Activated T-cell treated with anti-CD3 and anti-CD28 coated beads, Interleukin-2, amount 50 U/mL, for 4 hours (primary cell): Measurements from ENCODE around the gene FUBP1. TPM values are rescaled to one million over a fixed set of nuclear protein-coding genes. Genes with fewer than 3 reads are reported as not detected.

ENCODE experiments used
- ATAC-seq, 2 donors: fragments of 200-7000 bp; cut with Tn5 transposase; one replicate each; pipeline ENCODE4 v1.10.0; 2021
- DNase-seq: peaks from one replicate; pipeline ENCODE4 v3.0.0-alpha.2; 2020
- H3K27me3 Mint-ChIP-seq: one replicate; pipeline ENCODE4 v1.8.0; 2021; ENCODE audit warnings: low read depth, mixed read lengths
- H3K36me3 Mint-ChIP-seq: one replicate; pipeline ENCODE4 v1.8.0; 2022; ENCODE audit warnings: mixed read lengths; ENCODE audit not compliant: insufficient read depth
- H3K4me1 Mint-ChIP-seq: one replicate; pipeline ENCODE4 v1.8.0; 2021; ENCODE audit warnings: low read depth, mixed read lengths
- H3K4me3 Mint-ChIP-seq: one replicate; pipeline ENCODE4 v1.8.0; 2021; ENCODE audit warnings: mild to moderate bottlenecking, moderate library complexity, mixed read lengths
- H3K9me3 Mint-ChIP-seq: one replicate; pipeline ENCODE4 v1.8.0; 2021; ENCODE audit warnings: mixed read lengths
- total RNA-seq, 3 donors: library from RNA; stranded (reverse); gene quantifications; one replicate each; pipeline ENCODE4 v1.2.1, GENCODE V29; 2021

Gene FUBP1
- total RNA-seq, 3 donors from 2014 or later = 262 to 285 (median 277) TPM

- ATAC-seq = no peak
- Mint-ChIP-seq H3K9me3 (no peaks in the 10 kb centered on the region), H3K4me1 (peaks cover 49% of the 10 kb centered on the region), H3K36me3 (peaks cover 27% of the 10 kb centered on the region), H3K4me3 (no peak overlapping the region), H3K27me3 (no peaks in the 10 kb centered on the region)
- no peak for DNase-seq
These were observed 2.3 kb downstream of the FUBP1 start for GRCh38 chr1:77976433-77977076.

- H3K27me3 Mint-ChIP-seq = no peaks in the 10 kb centered on the region
- H3K4me1 Mint-ChIP-seq = peaks cover 50% of the 10 kb centered on the region
- no peaks in the 10 kb centered on the region for H3K9me3 Mint-ChIP-seq
- H3K36me3 Mint-ChIP-seq = peaks cover 31% of the 10 kb centered on the region
- no peak overlapping the region for H3K4me3 Mint-ChIP-seq
- DNase-seq (no peak), ATAC-seq (no peak)
These were observed 3.0 kb downstream of the FUBP1 start for GRCh38 chr1:77975907-77976306.

- peaks cover 32% of the 10 kb centered on the region for H3K36me3 Mint-ChIP-seq
- DNase-seq (no peak), ATAC-seq (no peak)
- no peaks in the 10 kb centered on the region for H3K27me3 Mint-ChIP-seq
- peaks cover 50% of the 10 kb centered on the region for H3K4me1 Mint-ChIP-seq
- no peaks in the 10 kb centered on the region for H3K9me3 Mint-ChIP-seq
- no peak overlapping the region for H3K4me3 Mint-ChIP-seq
These were observed 3.5 kb downstream of the FUBP1 start for GRCh38 chr1:77975386-77975785.

- no peak for ATAC-seq
- DNase-seq = no peak
- H3K4me1 Mint-ChIP-seq = peaks cover 67% of the 10 kb centered on the region
- H3K27me3 Mint-ChIP-seq = no peaks in the 10 kb centered on the region
- H3K4me3 Mint-ChIP-seq = peak overlapping the region; percentile 42
- H3K36me3 Mint-ChIP-seq = peaks cover 57% of the 10 kb centered on the region
- no peaks in the 10 kb centered on the region for H3K9me3 Mint-ChIP-seq
These were observed 6.8 kb downstream of the FUBP1 start for GRCh38 chr1:77972080-77972479.

GRCh38 chr1:77970192-77970591 lies 8.7 kb downstream of the FUBP1 start:
- no peak for ATAC-seq

GRCh38 chr1:77966291-77966690 lies 12.6 kb downstream of the FUBP1 start:
- Mint-ChIP-seq H3K4me3 (no peak overlapping the region), H3K27me3 (no peaks in the 10 kb centered on the region), H3K36me3 (peaks cover 67% of the 10 kb centered on the region), H3K9me3 (no peaks in the 10 kb centered on the region), H3K4me1 (peaks cover 47% of the 10 kb centered on the region)
- ATAC-seq = peak; percentile 55 to 70
- no peak for DNase-seq

More at GRCh38 chr1:77970192-77970591, 8.7 kb downstream of the FUBP1 start:
- H3K36me3 Mint-ChIP-seq = peaks cover 55% of the 10 kb centered on the region
- H3K4me3 Mint-ChIP-seq = no peak overlapping the region
- no peaks in the 10 kb centered on the region for H3K27me3 Mint-ChIP-seq
- no peaks in the 10 kb centered on the region for H3K9me3 Mint-ChIP-seq
- peaks cover 62% of the 10 kb centered on the region for H3K4me1 Mint-ChIP-seq
- no peak for DNase-seq

GRCh38 chr1:77961392-77961791 lies 17.5 kb downstream of the FUBP1 start:
- ATAC-seq = peak; percentile 54 to 69
- Mint-ChIP-seq H3K9me3 (no peaks in the 10 kb centered on the region), H3K4me3 (no peak overlapping the region), H3K36me3 (peaks cover 60% of the 10 kb centered on the region), H3K4me1 (peaks cover 32% of the 10 kb centered on the region), H3K27me3 (no peaks in the 10 kb centered on the region)
- no peak for DNase-seq

GRCh38 chr1:77958850-77959249 lies 20.0 kb downstream of the FUBP1 start:
- ATAC-seq = no peak
- H3K9me3 Mint-ChIP-seq = no peaks in the 10 kb centered on the region
- no peak for DNase-seq
- peaks cover 26% of the 10 kb centered on the region for H3K4me1 Mint-ChIP-seq
- H3K27me3 Mint-ChIP-seq = no peaks in the 10 kb centered on the region
- H3K36me3 Mint-ChIP-seq = peaks cover 58% of the 10 kb centered on the region
- H3K4me3 Mint-ChIP-seq = no peak overlapping the region

- Mint-ChIP-seq H3K4me1 (peaks cover 26% of the 10 kb centered on the region), H3K4me3 (no peak overlapping the region), H3K27me3 (no peaks in the 10 kb centered on the region), H3K36me3 (peaks cover 58% of the 10 kb centered on the region), H3K9me3 (no peaks in the 10 kb centered on the region)
- no peak for DNase-seq
- ATAC-seq = no peak
These were observed 20.5 kb downstream of the FUBP1 start for GRCh38 chr1:77958391-77958790.

- no peak overlapping the region for H3K4me3 Mint-ChIP-seq
- H3K4me1 Mint-ChIP-seq = peaks cover 24% of the 10 kb centered on the region
- H3K27me3 Mint-ChIP-seq = no peaks in the 10 kb centered on the region
- no peak for DNase-seq
- H3K36me3 Mint-ChIP-seq = peaks cover 54% of the 10 kb centered on the region
- no peaks in the 10 kb centered on the region for H3K9me3 Mint-ChIP-seq
- ATAC-seq = no peak
These were observed 22.4 kb downstream of the FUBP1 start for GRCh38 chr1:77956464-77956863.

- no peak overlapping the region for H3K4me3 Mint-ChIP-seq
- H3K9me3 Mint-ChIP-seq = no peaks in the 10 kb centered on the region
- DNase-seq = no peak
- H3K36me3 Mint-ChIP-seq = peaks cover 51% of the 10 kb centered on the region
- no peaks in the 10 kb centered on the region for H3K27me3 Mint-ChIP-seq
- no peak for ATAC-seq
- peaks cover 23% of the 10 kb centered on the region for H3K4me1 Mint-ChIP-seq
These were observed 23.2 kb downstream of the FUBP1 start for GRCh38 chr1:77955709-77956108.

GRCh38 chr1:77954521-77954920 lies 24.4 kb downstream of the FUBP1 start:
- DNase-seq = no peak
- peaks cover 24% of the 10 kb centered on the region for H3K4me1 Mint-ChIP-seq
- no peak overlapping the region for H3K4me3 Mint-ChIP-seq
- peaks cover 41% of the 10 kb centered on the region for H3K36me3 Mint-ChIP-seq
- no peaks in the 10 kb centered on the region for H3K27me3 Mint-ChIP-seq
- ATAC-seq = no peak
- no peaks in the 10 kb centered on the region for H3K9me3 Mint-ChIP-seq

- DNase-seq = no peak
- Mint-ChIP-seq H3K36me3 (peaks cover 39% of the 10 kb centered on the region), H3K4me1 (peaks cover 24% of the 10 kb centered on the region), H3K4me3 (no peak overlapping the region), H3K27me3 (no peaks in the 10 kb centered on the region), H3K9me3 (no peaks in the 10 kb centered on the region)
- no peak for ATAC-seq
These were observed 25.0 kb downstream of the FUBP1 start for GRCh38 chr1:77953907-77954306.

- no peak for ATAC-seq
- Mint-ChIP-seq H3K36me3 (peaks cover 45% of the 10 kb centered on the region), H3K27me3 (no peaks in the 10 kb centered on the region), H3K9me3 (no peaks in the 10 kb centered on the region), H3K4me3 (no peak overlapping the region), H3K4me1 (peaks cover 29% of the 10 kb centered on the region)
- no peak for DNase-seq
These were observed 27.5 kb downstream of the FUBP1 start for GRCh38 chr1:77951328-77951727.

GRCh38 chr1:77950873-77951272 lies 28.0 kb downstream of the FUBP1 start:
- peak; percentile 37 to 44 for ATAC-seq
- Mint-ChIP-seq H3K9me3 (no peaks in the 10 kb centered on the region), H3K4me3 (no peak overlapping the region), H3K36me3 (peaks cover 45% of the 10 kb centered on the region), H3K4me1 (peaks cover 29% of the 10 kb centered on the region), H3K27me3 (no peaks in the 10 kb centered on the region)
- DNase-seq = no peak
